Iris pigment epithelial cell (primary cell): ENCODE data around the gene DISC1.
A peak's percentile ranks its signal among the peaks of the same experiment; 100 is the strongest.
"Not testable (repeated sequence)": the region's sequence is repeated elsewhere in the genome, so short reads cannot be mapped to it uniquely, and the experiment has no call there.

Experiments used
- DNase-seq: peaks from one replicate; pipeline ENCODE4 v3.0.0-alpha.2; 2011; ENCODE audit warnings: low read depth

DISC1 gene

DNA sequence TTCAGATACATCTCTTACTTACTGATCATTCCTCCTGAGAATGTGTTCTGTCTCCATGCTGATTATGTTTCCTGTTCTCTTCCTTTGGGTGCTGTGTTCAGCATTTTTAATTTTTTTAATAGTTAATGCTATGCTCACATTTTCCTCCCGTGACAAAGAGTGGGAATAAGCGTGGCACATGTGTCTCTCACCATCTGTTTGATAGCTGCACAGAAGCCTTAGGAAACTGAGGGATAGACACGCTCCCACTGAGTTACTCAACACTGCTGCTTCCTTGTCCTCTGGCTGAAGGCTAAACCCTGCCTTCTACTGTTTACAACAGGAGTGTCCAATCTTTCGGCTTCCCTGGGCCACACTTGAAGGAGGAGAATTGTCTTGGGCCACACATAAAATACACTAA is 264.2 kb downstream of the DISC1 start:
- DNase-seq, result no peak

DNA sequence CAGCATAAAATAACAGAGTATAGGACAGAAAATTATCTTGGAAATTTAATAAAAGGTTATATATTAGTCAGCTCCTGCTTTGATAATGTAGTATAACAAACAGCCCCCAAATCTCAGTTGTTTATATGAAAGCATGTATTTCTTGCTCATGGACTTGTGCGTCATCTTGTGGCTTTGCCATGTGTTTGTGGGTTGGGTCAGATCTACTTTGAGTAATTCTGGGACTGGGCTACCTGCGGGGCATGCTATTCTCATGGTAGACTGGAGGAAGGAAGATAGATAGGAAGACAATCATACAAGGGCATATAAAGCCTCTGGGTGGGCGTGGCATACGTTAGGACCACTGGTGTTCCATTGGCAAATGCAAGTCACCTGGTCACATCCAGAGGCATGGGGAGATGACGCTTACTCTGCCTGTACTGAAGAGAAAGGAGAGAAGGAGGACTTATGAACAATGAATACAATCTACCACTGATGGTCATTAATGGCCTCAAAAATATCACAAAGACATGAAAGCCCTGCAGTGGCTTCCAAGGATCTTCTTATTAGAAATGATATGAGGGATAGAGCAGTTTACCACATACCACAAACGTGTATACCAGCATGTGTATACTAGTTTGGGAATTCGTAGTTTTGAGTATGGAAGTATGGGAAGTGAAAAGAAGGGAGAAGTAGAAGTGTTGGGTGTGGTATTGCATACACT is 267.0 kb downstream of the DISC1 start:
- no peak for DNase-seq

DNA sequence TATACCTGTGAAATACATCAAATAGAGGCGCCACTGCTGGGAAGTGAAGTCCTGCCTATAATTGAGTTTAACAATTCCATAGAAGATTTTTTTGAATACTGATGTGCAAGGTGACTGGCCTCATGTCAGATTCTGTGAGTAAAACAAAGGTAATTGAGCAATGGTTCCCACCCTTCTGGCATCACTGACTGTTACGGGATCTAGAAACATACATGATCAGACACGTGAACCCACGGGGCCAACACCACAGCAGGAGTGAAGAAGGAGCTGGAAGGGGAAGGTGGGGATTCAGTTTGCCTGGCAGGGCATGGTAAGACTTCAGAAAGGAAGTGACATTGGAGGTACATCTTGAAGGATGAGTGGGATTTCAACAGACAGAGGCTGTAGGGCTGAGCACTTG is 270.2 kb downstream of the DISC1 start:
- no peak for DNase-seq

DNA sequence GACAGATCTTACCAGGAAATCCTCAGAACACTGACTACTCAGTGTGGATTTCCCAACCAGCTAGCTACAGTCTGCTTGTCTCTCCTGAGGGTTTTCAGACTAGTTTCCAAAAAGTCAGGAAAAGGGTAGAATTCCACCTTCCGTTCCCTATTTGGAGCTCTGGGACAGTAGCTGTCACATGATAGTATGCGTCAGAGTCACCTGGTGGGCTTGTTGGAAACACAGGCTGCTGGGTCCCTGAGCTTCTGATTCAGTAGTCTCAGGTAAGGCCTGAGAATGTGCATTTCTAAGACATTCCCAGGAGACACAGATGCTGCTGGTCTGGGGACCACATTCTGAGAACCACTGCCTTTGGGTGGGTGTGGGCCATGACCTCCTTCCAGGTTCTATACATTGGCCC is 272.5 kb downstream of the DISC1 start:
- no peak for DNase-seq

DNA sequence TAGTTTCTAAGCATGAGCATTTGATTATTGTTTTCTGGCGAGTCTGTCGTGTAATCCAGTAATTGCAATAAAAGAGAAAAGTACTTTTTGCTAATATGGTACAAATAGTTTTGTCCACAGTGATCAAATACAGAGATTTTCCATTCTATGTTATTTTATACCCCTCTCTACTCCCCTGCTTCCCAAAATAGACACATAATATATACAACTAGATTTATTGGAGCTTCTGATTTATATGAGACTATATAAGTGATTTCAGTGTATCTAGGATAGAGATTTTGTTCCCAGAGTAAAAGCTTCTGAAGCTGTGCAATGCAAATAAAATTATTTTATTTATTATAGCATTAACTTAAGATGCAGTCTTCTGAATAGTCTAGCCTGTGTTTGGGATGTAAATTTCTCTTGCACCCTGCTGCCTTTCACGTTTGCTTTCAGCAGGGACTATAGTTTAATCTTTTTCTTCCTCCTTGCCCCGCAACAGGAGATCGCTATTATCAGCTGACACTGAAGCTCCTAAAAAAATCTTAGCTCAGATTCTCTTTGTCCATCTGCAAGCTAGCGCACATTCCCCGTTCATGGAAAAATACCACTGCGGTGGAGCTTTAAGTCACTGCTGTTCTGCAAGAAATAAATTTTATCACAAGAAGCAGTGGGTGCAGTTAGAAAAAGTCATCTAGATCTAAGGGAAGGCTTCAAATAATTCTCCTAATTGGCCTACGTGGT is 273.3 kb downstream of the DISC1 start:
- DNase-seq, result no peak

DNA sequence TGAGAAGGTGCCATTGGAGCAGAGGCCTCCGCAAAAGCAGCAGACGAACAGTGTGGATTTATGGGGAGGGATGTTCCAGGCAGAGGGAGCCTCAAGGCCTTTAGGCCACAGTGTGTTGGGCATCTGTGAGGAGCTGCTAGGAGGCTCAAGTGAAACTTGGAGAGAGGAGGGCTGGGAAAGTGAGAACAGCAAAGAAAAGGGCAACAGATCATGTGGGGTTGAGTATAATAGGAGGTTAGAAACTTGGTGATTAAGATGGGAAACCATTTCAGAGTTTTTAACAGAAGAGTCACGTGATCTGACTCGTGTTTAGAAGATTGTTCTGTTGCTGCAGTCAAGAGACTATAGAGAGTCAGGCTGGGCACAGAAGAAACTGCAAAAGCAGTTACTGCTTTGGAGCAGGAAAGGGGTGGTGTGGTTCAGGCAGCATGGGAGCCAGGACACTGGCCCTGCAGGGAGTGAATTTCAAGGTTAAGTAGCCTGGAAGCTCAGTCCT is 277.0 kb downstream of the DISC1 start:
- no peak for DNase-seq

DNA sequence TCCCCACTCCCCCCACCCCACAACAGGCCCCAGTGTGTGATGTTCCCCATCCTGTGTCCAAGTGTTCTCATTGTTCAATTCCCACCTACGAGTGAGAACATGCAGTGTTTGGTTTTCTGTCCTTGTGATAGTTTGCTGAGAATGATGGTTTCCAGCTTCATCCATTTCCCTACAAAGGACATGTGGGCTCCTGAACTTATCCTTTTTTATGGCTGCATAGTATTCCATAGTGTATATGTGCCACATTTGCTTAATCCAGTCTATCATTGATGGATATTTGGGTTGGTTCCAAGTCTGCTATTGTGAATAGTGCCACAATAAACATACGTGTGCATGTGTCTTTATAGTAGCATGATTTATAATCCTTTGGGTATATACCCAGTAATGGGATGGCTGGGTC is 280.7 kb downstream of the DISC1 start:
- not testable (repeated sequence) for DNase-seq

DNA sequence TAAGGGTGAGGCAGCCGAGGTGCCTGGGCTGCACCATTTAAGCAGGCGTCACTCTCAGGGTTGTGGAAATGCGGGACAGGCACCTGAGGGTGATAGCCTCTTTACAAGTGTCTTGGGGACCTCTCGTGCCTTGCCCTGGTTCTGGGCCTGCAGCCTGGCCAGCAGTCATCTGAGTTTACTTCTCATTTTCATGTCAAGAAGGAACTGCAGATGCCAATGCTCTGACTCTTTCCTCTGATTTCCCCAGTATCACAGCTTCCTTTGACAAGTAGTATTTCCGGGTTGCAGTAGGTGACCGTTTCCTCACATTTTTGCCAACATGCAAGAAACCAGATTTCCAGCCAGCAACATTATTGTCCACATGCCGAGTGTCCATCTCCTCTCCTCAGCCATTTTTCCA is 286.9 kb downstream of the DISC1 start:
- no peak for DNase-seq

DNA sequence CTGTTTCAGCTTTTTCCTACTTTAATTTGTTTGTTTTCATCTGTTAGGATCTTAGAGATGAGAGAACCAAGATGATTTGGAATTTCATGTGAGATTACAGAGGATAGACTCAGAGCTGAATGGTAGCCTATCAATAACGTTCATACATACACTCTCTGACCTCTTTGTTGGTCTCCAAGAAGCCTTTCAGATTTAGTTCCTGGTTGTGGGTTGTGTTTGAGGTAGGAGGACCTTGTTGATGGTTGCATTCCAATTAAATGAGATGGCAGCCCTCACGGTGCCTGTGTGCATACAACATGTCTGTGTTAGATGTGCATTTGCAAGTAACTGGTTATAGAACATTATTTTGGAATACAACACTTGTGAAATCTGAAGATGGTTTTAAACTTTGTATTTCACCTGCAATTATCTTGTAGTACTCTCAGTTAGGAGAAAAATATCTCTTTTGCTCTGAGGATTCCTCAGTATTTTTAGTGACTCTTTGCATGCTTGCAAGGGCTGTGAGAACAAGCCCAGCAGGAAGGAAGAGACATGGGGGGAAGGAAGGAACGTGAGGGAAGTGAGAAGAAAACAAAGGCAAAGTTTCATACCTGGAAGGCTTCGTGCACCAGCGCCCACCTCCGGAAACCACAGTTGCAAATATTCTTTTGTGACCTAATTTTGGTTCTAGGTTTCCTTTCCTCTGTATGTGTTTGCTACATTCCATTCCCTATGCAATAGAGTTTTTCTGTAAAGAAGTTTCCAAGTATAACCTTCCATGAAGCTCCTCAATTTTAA is 291.8 kb downstream of the DISC1 start:
- peak; percentile 66 for DNase-seq

DNA sequence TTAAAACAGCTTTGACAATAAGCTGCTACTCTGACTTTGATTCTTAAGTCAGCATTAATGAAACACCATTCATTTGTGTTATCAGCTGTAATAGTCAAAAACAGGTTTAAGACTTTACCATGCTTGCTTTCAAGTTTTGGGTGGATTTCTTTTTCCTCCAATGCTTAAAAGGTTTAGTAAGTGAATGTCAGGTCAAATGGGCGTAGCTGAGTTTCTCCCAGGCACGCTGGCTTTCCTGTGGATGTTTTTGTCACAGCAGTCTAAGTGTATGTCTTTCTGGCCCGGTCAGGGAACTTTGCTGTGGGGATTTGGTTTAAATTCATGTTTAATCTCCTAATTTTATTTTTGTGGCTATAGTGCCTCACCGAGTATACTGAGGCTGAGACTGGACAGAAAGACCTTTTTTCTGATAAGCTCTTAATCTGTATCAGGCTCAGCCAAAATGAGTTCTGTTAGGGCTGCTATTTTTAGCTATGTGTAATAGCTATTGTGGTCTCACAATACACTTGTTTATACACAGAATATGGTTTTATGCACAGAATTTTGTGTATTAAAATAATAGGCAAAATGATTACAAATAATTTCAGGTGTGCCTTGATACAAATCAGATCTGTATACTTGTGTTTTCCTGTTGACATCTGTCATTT is 292.8 kb downstream of the DISC1 start:
- DNase-seq, result no peak

DNA sequence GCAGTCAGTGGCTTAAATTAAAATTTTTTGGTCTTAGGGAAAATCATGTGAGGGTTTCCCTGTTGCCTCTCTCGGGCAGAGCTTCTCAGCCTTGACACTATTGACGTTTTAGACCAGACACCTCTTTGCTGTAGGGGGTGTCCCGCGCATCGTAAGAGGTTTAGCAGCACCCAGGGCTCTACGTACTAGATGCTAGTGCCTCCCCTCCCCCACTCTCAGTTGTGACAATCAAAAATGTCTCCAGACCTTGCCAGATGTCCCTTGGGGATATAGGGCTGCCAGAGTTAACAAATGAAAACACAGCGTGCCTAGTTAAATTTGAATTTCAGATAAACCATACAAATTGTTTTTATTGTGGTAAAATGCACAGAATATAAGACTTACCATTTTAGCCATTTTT is 293.3 kb downstream of the DISC1 start:
- DNase-seq, result no peak

DNA sequence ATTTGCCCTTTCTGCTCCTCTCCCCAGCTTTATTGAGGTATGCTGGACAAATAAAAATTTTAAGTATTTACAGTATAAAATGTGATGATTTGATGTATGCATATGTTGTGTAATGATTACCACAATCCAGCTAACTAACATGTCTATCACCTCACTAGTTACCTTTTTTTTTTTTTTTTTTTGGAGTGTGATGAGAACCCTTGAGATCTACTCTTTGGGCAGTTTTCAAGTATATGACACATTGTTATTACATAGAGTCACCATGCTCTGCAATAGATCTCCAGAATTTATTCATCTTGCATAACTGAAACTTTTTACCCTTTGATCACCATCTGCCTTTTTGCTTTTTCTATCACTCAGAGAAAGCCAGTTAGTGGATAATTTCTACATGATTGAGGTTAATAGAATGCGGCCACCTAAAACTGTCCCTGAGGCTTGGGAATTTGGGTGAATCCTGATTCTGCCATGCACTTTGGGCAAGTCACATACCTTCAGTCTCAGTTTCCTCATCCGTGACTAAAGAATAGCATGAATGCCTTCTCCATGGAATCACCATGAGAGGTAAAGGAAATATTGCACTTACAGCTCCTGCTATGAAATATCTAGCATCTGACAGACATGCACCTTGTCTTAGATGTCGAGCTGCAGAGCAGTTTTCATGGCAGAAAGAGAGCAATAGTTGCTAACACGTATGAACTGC is 295.2 kb downstream of the DISC1 start:
- DNase-seq, result no peak

DNA sequence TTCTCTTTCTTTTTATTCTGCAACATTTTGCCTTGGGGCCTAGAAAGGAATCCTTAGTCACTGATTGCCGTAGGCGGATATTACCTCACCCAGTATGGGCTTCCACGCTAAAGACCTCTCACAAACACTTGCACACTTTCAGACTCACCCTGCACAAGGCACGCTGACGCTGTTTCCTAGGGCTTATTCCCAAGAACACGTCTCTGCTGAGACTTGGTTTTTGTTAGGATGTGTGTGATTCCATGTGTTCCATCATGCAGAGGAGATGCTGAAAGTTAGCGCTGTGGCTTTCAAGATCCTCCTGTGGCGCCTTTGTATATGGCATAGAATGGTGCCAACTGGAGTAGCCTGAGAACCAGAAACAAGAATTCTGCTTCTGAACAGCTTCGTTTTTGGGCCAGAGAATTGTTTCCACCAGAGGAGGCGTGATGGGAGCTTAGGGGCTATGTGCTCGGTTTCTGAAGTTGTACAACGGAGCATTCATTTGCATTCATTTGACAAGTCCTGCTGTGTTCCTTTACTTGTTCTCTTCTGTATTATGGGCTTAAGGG is 297.0 kb downstream of the DISC1 start:
- no peak for DNase-seq

DNA sequence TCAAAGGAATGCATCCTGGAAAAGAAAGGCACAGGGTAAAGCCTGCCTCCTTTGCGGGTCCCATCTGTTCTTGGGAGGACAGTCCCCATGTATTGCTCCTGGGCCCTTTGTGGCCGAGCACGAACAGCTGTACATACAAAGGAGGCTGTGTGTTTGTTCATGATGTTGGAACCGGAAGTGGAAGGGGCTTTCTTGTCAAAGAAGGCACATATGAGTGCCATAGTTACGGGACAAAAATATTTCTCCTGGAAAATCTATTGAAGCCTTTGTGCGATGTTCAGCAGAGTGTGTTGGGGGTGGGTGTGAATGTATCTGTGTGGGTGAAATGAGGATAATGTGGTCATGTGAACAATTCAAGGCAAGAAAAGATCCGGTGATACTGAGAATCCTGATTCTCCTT is 297.6 kb downstream of the DISC1 start:
- no peak for DNase-seq

DNA sequence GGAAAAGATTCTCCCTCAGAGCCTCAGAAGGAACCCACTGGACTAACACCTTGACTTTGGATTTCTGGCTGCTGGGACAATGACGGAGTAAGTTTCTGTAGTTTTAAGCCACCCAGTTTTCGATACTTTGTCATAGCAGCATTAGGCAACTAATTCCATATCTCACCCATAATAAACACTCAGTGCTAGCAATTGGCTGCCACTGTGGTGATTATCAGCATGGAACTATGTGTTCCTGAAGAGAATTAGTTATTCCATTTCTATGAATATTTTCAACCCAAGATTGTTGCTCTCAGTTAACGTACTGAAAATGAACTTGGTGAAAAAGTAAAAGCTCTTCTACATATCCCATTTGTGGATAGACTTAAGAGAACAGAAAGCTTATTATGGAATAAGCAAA is 299.3 kb downstream of the DISC1 start:
- DNase-seq, result no peak

DNA sequence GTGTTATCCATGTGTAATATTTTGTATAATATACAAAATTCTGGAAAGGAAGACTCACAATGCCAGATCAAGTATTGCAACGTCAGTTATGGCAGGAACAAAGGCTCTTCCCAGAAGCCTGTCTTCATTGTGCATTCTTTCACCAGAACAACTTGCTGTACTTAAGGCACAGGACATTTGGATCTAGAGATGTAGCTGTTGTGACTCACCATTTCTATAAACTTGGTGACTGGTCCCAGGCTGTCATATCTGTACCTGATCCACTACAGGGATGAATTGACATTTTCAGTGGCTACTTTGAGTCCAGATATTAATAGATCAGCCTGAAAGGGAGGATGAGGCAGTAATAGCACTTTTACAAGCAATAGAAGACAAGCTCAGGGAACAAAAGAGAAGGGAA is 299.8 kb downstream of the DISC1 start:
- no peak for DNase-seq

DNA sequence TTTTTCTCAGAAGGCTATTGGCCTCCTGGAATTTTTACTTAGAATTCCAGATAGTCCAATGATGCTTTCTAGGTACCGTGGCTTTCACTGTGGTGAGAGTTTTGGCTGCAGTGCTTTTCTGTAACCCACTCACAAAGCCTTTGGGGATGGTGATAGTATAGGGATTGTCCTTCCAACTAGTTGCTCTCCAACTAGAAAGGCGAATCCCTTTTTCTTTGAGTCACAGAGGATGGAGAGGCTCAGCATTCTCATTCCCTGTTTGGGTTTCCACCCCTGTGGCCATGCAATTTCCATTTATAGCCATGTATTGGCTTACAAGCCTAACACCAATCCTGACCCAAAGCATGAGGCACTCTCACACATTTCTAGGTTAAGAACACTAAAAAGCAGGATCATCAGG is 300.3 kb downstream of the DISC1 start:
- DNase-seq, result no peak

DNA sequence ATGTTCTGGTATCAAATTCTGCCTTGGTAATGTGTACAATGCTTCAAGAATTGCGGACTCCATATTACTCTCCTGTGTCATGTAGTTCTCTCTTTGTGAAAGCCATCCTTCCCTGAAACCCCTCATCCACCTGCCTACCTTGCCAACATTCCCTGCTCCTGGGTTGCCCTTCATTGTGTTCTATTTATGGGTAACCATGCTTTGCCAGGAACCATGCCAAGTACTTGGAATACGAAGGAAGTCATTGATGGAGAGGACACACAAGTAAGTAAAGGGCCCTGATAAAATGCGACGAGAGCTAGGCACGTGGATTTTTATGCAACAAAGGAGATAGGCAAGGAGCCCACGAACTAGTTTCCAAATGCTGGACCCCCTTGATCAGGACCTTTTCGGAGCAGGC is 300.8 kb downstream of the DISC1 start:
- DNase-seq, result no peak

DNA sequence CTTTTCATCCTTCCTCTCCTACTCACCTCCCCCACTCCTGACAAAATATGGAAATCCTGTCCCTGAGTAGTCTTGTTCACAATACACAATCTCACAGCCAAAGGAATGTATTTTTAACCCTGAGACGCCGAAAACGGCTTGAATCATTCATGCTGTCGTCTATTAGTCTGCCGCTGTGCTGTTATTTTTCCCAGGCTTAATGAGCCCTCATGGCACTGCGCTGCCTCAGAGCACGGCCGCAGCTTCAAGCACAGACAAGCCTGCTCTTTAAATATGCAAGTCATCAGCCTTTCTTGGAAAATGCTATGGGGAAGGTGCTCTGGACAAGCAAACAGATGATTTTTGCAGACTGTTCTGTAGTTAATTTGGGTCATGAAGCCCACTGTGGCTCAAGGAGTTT is 302.7 kb downstream of the DISC1 start:
- DNase-seq, result peak; percentile 69

DNA sequence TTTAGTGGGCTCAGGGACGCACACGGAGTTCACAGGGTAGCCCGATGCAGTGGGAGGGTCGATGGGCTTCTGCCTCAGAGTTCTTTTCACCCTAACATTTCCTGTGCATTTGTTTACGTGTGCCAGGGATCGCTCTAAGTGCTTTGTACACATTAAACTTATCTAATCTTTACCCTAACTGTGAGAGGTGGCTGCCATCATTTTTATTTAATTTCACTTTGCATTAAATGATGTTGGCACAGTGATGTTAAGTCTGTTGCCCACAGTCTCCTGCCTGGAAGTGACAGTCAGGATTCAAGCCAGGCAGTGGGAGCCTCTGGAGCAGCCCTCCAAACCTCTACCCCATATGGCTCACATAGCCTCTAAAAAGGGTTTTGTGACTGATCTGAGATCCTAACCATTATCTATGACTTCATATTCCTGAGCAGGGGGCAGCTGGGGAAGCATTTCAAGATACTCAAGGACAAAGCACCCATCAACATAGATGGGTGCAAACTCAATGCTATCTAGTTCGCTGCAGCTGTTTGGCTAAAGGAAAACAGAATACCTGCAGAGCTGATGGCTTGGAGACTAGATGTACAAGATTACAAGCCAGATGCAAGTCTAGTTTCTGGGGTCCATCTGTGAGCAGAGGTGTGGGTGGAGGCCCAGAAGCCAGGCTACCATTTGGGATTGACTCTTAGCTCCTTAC is 303.8 kb downstream of the DISC1 start:
- DNase-seq, result no peak

DNA sequence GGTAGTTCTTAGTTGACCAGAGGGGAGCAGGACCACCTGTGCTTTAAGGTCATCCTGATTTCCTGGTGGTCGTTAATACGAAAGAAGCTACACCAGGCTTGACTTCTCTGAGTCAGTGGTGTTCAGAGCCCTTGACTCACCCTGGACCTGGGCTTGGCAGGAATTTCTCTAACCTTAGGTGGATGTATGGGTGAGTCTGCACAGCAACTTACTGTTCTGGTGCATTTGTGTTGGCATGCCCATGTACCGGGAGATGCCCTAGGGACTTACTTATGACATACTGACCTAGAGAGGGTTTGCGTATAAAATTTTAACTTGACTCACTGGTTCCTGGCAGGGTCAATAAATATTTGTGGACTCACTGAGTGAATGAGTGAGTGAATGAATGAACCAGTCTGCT is 304.6 kb downstream of the DISC1 start:
- DNase-seq, result no peak
